ENCODE results near the gene GALNT11. TPM values are rescaled to one million over a fixed set of nuclear protein-coding genes. Genes with fewer than 3 reads are reported as not detected.

The GALNT11 gene
- polyA plus RNA-seq, 3 donors = 17.7 to 25.9 (median 20.6) TPM

DNA sequence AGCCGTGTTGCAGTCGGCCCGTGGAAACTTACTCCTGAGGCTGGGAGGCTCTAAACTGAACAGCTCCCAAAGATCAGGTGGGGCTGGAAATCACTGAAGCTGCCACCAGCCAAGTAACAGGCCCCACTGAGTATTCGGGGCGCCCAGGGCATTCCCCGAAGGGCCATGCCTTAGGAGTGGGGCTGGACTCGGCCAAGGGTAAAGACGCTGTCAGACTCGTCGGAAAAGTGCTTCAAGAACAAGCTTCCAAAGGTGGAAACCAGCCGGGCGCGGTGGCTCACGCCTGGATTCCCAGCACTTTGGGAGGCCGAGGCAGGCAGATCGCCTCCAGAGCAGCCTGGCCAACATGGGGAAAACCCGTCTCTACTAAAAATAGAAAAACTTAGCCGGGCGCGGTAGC, 102.8 kb downstream of the GALNT11 start:
- peaks cover 79 to 93% of the 10 kb centered on the region in 2 donors for H3K36me3 Mint-ChIP-seq
- intact Hi-C loops (cut with micrococcal nuclease) = no loop called here

DNA sequence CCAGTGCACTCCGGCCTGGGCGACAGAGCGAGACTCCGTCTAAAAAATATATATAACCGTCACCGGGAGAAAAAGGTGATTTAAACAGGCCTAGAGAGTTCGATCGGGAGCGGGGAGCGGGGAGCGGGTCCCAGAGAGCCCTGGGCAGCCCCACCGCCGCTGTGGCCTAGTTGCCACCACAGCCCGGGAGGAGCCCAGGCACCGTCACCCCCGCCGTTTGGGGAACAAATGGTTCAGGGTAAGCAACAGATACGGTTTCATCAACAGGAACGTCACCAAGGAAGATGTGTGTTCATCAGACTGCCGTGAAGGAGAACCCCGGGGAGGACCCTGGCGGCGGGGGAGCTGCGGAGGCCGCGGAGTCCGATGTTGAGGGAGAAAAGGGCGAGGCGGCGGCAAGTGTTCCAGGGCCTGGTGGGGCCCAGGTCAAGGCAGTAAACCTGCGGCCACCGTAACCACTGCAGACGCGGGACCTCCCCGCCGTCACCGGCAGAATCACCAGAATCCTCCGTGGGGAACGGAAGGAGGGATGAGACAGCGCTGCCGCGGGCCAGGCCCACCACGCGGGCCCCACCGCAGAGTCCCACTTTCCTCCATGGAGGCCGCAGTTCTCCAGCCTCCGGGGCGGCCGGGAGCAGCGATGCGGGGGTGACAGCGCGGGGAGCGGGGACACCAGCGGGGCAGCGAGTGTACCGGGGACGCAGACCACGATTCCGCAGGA, 103.4 kb downstream of the GALNT11 start:
- Mint-ChIP-seq H3K4me1 (no peaks in the 10 kb centered on the region), H3K9me3 (peaks cover 1 to 19% (median 11%) of the 10 kb centered on the region in 7 donors), H3K36me3 (peaks cover 79 to 93% of the 10 kb centered on the region in 2 donors), H3K27ac (peak overlapping the region in 1 of 7 donors; percentile 18), H3K4me3 (no peak overlapping the region), H3K27me3 (ENCODE audit: low read depth in 3 of 3) (peaks cover 0 to 2% (median 1%) of the 10 kb centered on the region in 3 donors)
- no peak overlapping the region for H3K27ac ChIP-seq (ENCODE audit: low read depth in 1 of 2, low read length in 2 of 2)
- no peak overlapping the region for H3K4me3 ChIP-seq (replicated peaks in 1 of 3; ENCODE audit: low read depth in 2 of 3, low read length in 3 of 3)
- intact Hi-C loops (cut with micrococcal nuclease) = no loop called here
- no peaks in the 10 kb centered on the region for H3K4me1 ChIP-seq (ENCODE audit: control insufficient read depth in 1 of 2, insufficient read depth in 2 of 2, low read length in 2 of 2)
- H3K4me2 ChIP-seq (replicated peaks; ENCODE audit: extremely low read depth, low read length, poor library complexity, severe bottlenecking) = no peak overlapping the region
- peaks cover 73 to 100% of the 10 kb centered on the region in 2 donors for H3K36me3 ChIP-seq (replicated peaks in 1 of 2; ENCODE audit: control insufficient read depth in 1 of 2, insufficient read depth in 2 of 2, low read length in 2 of 2)
- H3K9ac ChIP-seq (ENCODE audit: insufficient read depth, low read length, poor library complexity, severe bottlenecking) = no peak overlapping the region
- no peaks in the 10 kb centered on the region for H3K79me2 ChIP-seq (ENCODE audit: insufficient read depth, low read length)
- H2AFZ ChIP-seq (ENCODE audit: insufficient read depth, low read depth, low read length, poor library complexity, severe bottlenecking) = no peak overlapping the region
- DNase-seq = no peak
- peaks cover 26% of the 10 kb centered on the region for H4K20me1 ChIP-seq (ENCODE audit: insufficient read depth, low read length)
- peaks cover 9% of the 10 kb centered on the region in 2 donors for H3K9me3 ChIP-seq (replicated peaks in 1 of 2; ENCODE audit: control insufficient read depth in 1 of 2, insufficient read depth in 1 of 2, low read length in 2 of 2)
- TF ChIP-seq, protein P1, sequence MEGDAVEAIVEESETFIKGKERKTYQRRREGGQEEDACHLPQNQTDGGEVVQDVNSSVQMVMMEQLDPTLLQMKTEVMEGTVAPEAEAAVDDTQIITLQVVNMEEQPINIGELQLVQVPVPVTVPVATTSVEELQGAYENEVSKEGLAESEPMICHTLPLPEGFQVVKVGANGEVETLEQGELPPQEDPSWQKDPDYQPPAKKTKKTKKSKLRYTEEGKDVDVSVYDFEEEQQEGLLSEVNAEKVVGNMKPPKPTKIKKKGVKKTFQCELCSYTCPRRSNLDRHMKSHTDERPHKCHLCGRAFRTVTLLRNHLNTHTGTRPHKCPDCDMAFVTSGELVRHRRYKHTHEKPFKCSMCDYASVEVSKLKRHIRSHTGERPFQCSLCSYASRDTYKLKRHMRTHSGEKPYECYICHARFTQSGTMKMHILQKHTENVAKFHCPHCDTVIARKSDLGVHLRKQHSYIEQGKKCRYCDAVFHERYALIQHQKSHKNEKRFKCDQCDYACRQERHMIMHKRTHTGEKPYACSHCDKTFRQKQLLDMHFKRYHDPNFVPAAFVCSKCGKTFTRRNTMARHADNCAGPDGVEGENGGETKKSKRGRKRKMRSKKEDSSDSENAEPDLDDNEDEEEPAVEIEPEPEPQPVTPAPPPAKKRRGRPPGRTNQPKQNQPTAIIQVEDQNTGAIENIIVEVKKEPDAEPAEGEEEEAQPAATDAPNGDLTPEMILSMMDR (IDR thresholded peaks at IDR 0.05) = no peak
- WGBS (ENCODE audit: insufficient coverage) = over 99% methylated on average over 58 of the region's 60 CpGs
- no peaks in the 10 kb centered on the region for H3K27me3 ChIP-seq (ENCODE audit: control insufficient read depth in 2 of 2, insufficient read depth in 2 of 2, low read length in 2 of 2)

More for the DNA sequence above, 102.8 kb downstream of the GALNT11 start:
- Mint-ChIP-seq H3K9me3 (peaks cover 1 to 19% (median 11%) of the 10 kb centered on the region in 7 donors), H3K4me1 (no peaks in the 10 kb centered on the region), H3K27ac (peak overlapping the region in 1 of 7 donors; percentile 1), H3K27me3 (ENCODE audit: low read depth in 3 of 3) (peaks cover 0 to 2% (median 1%) of the 10 kb centered on the region in 3 donors), H3K4me3 (no peak overlapping the region)
- no peak for DNase-seq
- H3K4me2 ChIP-seq (replicated peaks; ENCODE audit: extremely low read depth, low read length, poor library complexity, severe bottlenecking) = no peak overlapping the region
- no peaks in the 10 kb centered on the region for H3K4me1 ChIP-seq (ENCODE audit: control insufficient read depth in 1 of 2, insufficient read depth in 2 of 2, low read length in 2 of 2)
- H3K36me3 ChIP-seq (replicated peaks in 1 of 2; ENCODE audit: control insufficient read depth in 1 of 2, insufficient read depth in 2 of 2, low read length in 2 of 2) = peaks cover 72 to 100% of the 10 kb centered on the region in 2 donors
- WGBS (ENCODE audit: insufficient coverage) = 98% methylated on average over 20 of the region's 20 CpGs
- peaks cover 32% of the 10 kb centered on the region for H4K20me1 ChIP-seq (ENCODE audit: insufficient read depth, low read length)
- H3K4me3 ChIP-seq (replicated peaks in 1 of 3; ENCODE audit: low read depth in 2 of 3, low read length in 3 of 3) = no peak overlapping the region
- no peaks in the 10 kb centered on the region for H3K27me3 ChIP-seq (ENCODE audit: control insufficient read depth in 2 of 2, insufficient read depth in 2 of 2, low read length in 2 of 2)
- H3K79me2 ChIP-seq (ENCODE audit: insufficient read depth, low read length) = no peaks in the 10 kb centered on the region
- peaks cover 9% of the 10 kb centered on the region in 2 donors for H3K9me3 ChIP-seq (replicated peaks in 1 of 2; ENCODE audit: control insufficient read depth in 1 of 2, insufficient read depth in 1 of 2, low read length in 2 of 2)
- TF ChIP-seq, protein P1 (IDR thresholded peaks at IDR 0.05) = no peak
- H3K9ac ChIP-seq (ENCODE audit: insufficient read depth, low read length, poor library complexity, severe bottlenecking) = no peak overlapping the region
- no peak overlapping the region for H3K27ac ChIP-seq (ENCODE audit: low read depth in 1 of 2, low read length in 2 of 2)
- no peak overlapping the region for H2AFZ ChIP-seq (ENCODE audit: insufficient read depth, low read depth, low read length, poor library complexity, severe bottlenecking)

All from CD14-positive monocyte (primary cell).